C1 segment of cervical spinal cord (tissue), 14 donors: ENCODE data around the gene SIK3.

Source experiments
- DNase-seq, 14 donors: peaks; one replicate each; lab custom pipeline; 2025; lab: John Stamatoyannopoulos, UW

The SIK3 gene

GRCh38 chr11:117010808-117011540 lies 87.3 kb downstream of the SIK3 start:
- no peak for DNase-seq

GRCh38 chr11:117009905-117010605 lies 88.2 kb downstream of the SIK3 start:
- no peak for DNase-seq

GRCh38 chr11:117005758-117006157 lies 92.5 kb downstream of the SIK3 start:
- DNase-seq: no peak

- DNase-seq: no peak
Measured at GRCh38 chr11:117002639-117003299, 95.5 kb downstream of the SIK3 start.

GRCh38 chr11:117000014-117000737 lies 98.1 kb downstream of the SIK3 start:
- DNase-seq: no peak

GRCh38 chr11:116997071-116997470 lies 101.2 kb downstream of the SIK3 start:
- no peak for DNase-seq

- DNase-seq: no peak
Measured at GRCh38 chr11:116994195-116994594, 104.0 kb downstream of the SIK3 start.

GRCh38 chr11:116993599-116993998 lies 104.6 kb downstream of the SIK3 start:
- DNase-seq: no peak

GRCh38 chr11:116991491-116991890 lies 106.7 kb downstream of the SIK3 start:
- DNase-seq: no peak

GRCh38 chr11:116990811-116991210 lies 107.4 kb downstream of the SIK3 start:
- DNase-seq: no peak

GRCh38 chr11:116990061-116990473 lies 108.2 kb downstream of the SIK3 start:
- no peak for DNase-seq

- no peak for DNase-seq
Measured at GRCh38 chr11:116989184-116989583, 109.0 kb downstream of the SIK3 start.

GRCh38 chr11:116986521-116987105 lies 111.6 kb downstream of the SIK3 start:
- DNase-seq: no peak

- DNase-seq: no peak
Measured at GRCh38 chr11:116984589-116984988, 113.6 kb downstream of the SIK3 start.

GRCh38 chr11:116984186-116984585 lies 114.0 kb downstream of the SIK3 start:
- no peak for DNase-seq

GRCh38 chr11:116981266-116981885 lies 116.9 kb downstream of the SIK3 start:
- DNase-seq: no peak

GRCh38 chr11:116980136-116980793 lies 118.0 kb downstream of the SIK3 start:
- DNase-seq: no peak

GRCh38 chr11:116976941-116977570 lies 121.2 kb downstream of the SIK3 start:
- no peak for DNase-seq

- no peak for DNase-seq
Measured at GRCh38 chr11:116975661-116976060, 122.6 kb downstream of the SIK3 start.

GRCh38 chr11:116973270-116973669 lies 125.0 kb downstream of the SIK3 start:
- DNase-seq: no peak
